GM08714 (cell line): ENCODE data around the gene OR6S1.

ENCODE experiments used
- H3K4me3 ChIP-seq: fragments of 200-500 bp; sonication (Bioruptor generic); 2 replicates; pipeline ENCODE4 v1.5.1; 2014; ENCODE audit warnings: mild to moderate bottlenecking, low read length, inconsistent platforms
- ZNF274 ChIP-seq: IDR thresholded peaks from 2 replicates; pipeline ENCODE4 v1.6.1; 2012; ENCODE audit warnings: mild to moderate bottlenecking, low read depth, low read length

The OR6S1 gene

DNA sequence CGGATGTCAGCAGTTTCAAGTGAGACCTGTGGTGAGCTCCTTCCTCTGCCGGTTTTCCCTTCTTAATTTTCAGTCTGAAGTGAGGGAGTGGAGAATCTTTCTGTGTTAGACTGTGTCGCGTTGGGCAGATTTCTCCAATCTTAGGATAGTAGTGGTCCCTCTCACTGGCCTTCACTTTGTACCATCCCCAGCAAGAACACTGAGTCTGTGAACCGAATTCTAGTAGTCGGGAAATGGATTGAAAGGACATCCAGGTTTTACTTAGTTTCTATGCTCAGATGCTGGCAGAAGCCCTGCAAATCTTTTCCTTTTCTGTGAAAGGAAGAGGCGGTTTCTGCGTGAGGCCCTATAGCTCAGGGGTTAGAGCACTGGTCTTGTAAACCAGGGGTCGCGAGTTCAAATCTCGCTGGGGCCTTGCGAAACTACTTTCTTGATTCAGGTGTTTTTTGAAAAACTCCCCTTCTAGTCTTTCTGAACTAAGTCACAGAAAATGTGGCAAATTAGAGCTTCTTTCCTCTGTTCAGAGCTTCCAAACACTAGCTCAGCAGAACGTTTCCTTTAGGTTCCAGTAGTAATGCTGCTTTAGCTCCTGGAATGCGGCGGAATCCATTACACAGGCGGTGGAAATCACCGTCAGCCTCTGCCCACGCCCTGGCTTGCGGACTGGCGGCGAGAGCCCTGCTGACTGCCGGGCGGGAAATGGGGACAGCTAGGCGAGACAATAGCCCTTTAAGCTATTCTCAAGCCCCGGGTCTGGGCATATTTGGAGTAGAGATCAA is 40.0 kb upstream of the OR6S1 start:
- no peak for TF ChIP-seq ZNF274
- peak overlapping the region; percentile 62 for H3K4me3 ChIP-seq

DNA sequence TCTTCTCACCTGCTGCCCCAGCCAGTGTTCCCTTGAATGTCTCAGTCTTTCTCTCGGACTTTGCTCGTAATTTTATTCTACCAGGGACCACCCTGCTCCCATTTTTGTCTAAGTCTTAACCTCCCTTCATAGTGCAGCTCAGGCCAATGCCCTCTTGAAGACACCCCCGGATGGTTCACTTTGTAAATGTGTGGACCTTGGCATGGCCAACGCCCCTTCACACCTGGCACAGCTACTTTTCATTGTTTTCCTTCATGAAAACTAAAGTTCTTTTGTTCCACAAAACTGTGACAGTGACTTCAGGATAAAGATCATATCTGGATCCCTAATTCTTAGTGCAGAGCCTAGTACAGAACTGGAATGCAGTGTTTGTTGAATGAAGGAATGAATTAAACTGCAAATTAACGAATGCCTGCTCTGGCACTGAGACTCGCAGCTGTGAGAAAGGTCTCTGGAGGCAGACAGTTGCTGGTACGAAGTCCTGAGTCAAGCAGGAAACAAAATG is 39.4 kb upstream of the OR6S1 start:
- H3K4me3 ChIP-seq = peak overlapping the region; percentile 62
- TF ChIP-seq ZNF274 = no peak

DNA sequence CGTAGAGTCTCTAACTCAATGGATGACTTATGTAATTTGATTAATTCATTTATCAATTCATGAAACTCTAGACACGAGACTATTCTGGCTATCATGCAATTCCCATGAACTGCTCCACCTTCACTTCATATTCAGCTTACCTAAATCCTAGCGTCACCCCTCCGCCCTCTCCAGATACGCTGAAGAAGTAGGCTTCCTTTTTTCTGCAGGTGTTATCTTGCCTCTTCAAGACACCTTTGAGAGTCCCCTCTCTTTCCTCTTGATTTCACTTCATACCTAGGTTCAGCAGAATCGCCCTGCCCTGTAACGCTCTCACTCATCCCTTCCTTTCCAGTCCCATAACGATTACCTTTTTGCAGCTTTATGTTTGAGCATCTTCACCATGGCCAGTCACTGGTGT is 38.9 kb upstream of the OR6S1 start:
- no peak for TF ChIP-seq ZNF274
- H3K4me3 ChIP-seq = peak overlapping the region; percentile 62; the same call in 1 of the 2 replicates

DNA sequence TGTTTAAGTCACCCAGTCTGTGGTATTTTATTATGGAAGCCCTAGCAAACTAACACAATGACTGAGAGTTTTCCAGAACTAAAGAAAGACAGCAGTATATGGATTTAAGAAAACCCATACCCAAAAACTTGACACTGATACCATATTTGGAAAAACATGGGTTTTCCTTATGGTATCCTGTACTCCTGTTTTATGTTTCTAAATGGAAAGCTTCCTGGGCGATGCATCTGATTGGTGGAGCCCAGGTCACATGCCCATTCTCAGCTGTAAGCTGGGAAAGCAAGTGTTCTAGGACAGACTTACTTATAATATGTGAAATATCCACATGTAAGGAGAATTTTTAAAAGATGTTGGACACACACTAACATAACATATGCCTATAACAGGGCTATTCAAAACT is 38.4 kb upstream of the OR6S1 start:
- no peak for TF ChIP-seq ZNF274
- H3K4me3 ChIP-seq = no peak overlapping the region

DNA sequence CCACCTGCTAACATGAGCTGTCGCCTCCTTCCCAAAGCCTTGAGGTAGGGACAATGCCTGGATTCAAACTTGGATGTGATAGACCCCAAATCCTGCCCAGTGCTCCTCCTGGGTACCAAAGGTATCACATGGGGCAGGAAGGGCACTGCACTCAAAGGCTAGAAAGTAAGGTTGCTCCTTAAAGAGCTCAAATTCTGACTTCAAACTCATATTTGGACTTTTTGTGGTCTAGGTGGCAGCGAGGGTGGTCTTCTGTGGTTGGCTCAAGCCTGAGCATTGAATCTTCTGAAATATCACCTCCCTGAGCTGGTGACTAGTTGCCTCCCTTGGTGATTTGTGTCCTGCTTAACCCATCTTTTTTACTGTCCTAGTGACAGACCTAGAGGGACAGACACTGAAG is 34.6 kb upstream of the OR6S1 start:
- H3K4me3 ChIP-seq = no peak overlapping the region
- no peak for TF ChIP-seq ZNF274

DNA sequence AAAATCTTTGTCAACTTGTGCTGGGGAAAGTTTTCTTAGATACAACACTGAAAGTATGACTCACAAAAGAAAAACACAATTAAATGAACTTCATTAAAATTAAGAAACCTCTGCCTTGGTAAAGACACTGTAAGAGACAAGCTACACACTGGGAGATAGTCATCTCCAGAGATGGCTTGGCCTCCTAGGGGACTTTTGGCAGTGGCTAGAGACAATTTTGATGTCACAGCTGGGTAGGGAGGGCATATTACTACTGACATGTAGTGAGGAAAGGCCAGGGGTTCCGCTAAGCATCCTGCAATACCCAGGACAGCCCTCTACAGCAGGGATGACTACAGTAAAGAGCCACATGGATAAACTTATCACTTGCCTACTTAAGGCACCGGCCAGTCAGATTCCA is 34.2 kb upstream of the OR6S1 start:
- H3K4me3 ChIP-seq = no peak overlapping the region
- no peak for TF ChIP-seq ZNF274

DNA sequence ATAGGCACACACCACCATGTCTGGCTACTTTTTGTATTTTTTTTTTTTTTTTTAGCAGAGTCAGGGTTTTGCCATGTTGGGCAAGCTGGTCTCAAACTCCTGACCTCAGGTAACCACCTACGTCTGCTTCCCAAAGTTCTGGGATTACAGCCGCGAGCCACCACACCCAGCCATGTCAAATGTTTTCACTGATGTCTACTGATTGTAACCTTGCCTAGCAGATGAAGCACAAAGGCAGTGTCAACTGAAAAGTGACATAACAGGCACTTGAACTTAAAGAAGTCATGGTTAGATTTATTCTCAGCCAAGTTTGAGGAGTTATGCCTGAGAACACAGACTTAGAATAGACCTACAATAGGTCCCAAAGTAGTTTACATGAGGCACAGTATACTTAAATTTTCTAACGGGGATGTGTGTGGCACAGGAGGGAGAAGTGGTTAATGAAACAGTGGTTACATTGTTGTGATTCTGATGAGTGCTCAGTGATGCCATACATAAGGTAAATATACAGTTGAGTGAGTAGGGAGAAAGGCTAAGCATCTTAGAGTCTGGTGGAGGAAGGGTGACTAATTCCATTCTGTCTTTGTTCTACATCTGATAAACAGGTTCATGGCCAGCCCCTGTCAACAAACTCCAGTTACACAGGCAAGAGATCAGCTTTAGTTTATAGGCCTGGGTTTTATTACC is 30.2 kb upstream of the OR6S1 start:
- H3K4me3 ChIP-seq = no peak overlapping the region
- TF ChIP-seq ZNF274 = no peak

DNA sequence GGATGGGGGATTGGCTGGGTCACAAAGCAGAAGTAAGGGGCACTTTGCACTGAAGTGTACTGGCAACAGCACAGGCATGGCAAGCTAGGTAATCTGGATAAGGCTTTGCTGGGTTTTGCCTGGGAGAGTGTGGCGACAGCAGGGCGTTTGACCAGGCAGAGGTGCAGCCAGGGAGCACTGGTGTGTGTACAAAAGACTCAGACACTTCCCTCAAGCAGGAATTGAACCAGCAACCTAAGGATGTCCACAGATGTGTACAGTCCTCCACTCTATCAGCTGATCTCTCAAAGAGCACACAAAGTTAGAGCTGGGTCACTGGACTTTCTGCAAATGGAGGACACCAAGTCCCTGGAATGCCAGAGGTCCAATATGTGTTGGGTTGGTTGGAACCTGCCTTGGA is 27.5 kb upstream of the OR6S1 start:
- H3K4me3 ChIP-seq = peak overlapping the region; percentile 30; the same call in 1 of the 2 replicates
- TF ChIP-seq ZNF274 = no peak

DNA sequence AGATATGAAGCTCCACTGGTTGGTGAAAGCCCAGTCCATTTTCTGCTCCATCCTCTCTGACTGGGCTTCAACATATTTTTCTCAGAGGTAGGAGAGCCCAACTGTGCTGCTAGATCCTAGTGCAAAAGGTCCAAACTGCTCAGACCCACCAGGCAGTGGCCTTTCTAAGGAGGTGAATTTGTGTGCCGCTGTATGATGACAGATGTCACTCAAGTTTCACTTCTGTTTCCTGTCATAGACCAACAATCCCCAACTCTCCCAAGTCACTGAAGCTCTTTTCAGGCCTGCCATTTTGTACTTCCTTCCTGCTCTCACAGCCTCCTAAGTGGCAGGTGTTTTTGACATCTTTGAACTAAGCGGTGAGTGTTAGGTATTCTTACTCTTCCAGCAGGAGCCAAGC is 26.5 kb upstream of the OR6S1 start:
- H3K4me3 ChIP-seq = peak overlapping the region; percentile 30; the same call in 1 of the 2 replicates
- TF ChIP-seq ZNF274 = no peak

DNA sequence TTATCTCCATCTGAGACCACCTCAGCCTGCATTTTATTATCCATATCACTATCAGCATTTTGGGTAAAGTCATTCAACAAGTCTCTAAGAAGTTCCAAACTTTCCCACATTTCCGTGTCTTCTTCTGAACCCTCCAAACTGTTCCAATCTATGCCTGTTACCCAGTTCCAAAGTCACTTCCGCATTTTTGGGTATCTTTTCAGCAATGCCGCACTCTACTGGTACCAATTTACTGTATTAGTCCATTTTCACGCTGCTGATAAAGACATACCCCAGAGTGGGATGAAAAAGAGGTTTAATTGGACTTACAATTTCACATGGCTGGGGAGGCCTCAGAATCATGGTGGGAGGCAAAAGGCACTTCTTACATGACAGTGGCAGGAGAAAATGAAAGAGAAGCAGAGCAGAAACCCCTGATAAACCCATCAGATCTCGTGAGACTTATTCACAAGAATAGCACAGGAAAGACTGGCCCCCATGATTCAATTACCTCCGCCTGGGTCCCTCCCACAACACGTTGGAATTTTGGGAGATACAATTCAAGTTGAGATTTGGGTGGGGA is 25.0 kb upstream of the OR6S1 start:
- peak overlapping the region; percentile 57 for H3K4me3 ChIP-seq

DNA sequence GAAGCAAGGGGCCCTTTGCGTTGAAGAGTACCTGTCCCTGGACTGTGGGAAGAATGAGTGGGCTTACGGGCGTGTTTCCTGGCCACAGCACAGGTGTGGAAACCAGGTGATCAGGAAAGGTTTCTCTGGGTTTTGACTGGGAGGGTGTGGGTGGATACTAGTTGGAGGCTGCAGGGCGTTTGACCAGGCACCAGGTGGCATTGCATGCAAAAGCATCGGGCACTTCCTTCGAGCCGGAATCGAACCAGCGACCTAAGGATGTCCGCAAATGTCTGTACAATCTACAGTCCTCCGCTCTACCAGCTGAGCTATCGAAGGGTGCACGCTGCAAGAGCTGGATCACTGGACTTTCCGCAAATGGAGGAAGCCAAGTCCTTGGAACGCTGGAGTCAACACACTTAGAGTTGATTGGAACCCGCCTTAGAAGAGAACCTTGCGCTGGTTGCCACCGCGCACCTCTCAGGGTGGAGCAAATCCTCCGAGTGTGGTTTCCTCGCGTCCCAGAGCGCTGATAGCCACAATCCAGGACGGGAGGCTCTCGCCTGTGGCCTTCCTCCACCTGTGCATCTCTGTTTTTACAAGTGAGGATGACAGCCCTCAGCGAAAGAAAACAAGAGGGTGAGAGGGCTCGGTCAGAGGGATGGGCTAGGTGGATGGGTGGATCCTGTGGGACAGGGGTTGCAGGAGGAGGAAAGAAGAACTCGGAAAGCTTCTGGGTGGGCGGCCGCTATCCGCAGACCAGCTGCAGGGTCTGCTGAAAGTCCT is 21.7 kb upstream of the OR6S1 start:
- peak overlapping the region; percentile 57 for H3K4me3 ChIP-seq

DNA sequence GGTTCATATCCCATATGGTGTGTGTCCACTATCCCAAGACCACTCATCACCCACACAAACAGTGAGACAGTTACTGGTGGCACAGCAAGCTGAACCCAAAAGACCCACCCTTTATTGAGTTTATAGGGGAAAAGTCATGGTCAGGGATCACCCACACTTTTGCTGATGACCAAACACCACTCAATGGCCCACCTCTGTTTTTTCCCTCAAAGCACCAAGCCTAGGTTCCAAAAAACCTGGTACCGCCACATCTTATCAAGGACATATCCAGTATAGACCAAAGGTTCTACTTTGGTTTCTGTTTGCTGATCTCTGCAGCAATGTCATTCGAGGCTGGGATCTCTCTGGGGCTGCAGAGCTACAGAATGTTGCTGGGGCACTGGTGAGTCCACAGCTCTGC is 19.7 kb upstream of the OR6S1 start:
- no peak overlapping the region for H3K4me3 ChIP-seq
- no peak for TF ChIP-seq ZNF274

More for the DNA sequence above, 21.7 kb upstream of the OR6S1 start:
- no peak for TF ChIP-seq ZNF274

DNA sequence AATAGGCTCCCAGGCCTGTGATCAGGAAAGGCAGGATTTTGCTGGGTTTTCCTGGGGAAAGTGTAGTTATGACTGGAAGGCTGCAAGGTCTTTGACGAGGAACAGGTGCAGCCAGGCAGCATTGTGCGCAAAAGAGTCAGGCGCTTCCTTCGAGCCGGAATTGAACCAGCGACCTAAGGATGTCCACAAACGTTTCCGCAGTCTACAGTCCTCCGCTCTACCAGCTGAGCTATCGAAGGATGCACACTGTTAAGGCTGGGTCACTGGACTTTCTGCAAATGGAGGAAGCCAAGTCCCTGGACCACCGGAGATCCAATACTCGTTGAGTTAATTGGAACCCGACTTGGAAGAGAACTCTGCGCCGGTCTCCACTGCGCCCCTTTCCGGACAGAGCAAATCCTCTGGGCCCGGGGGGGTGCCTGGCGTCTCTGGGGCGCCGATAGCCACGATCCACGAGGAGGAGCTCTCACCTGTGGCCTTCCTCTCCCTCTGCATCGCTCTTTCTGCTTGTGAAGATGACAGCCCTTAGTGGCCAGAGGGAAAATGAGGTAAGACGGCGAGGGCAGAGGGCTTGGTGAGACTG is 18.4 kb upstream of the OR6S1 start:
- no peak for TF ChIP-seq ZNF274
- no peak overlapping the region for H3K4me3 ChIP-seq

DNA sequence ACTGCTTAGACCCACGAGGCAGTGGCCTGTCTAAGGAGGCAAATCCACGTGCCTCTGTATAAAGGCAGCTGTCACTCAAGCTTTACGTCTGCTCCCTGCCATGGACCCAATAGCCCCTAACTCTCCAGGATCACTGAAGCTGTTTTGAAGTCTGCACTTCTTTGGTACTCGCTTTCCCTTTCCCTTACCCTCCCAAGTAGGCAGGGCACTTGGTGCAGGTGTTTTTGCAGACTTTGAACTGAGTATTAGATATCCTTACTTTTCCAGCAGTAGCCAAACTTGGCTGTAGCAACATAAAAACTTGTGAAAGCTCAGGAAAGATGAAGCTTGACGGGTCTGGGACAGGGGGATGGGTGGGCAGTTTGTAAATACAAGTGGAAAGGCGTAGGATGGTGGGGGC is 17.8 kb upstream of the OR6S1 start:
- TF ChIP-seq ZNF274 = no peak
- H3K4me3 ChIP-seq = no peak overlapping the region
